H1 (cell line): ENCODE results near the gene HSPA1L. TPM values are rescaled to one million over a fixed set of nuclear protein-coding genes. Genes with fewer than 3 reads are reported as not detected.
A peak's percentile ranks its signal among the peaks of the same experiment; 100 is the strongest.

Experiments
- BACH1 ChIP-seq: IDR thresholded peaks from 2 replicates; pipeline ENCODE4 v1.6.1; 2012; ENCODE audit warnings: low read length, improper control_type of control experiment
- CBX8 ChIP-seq: fragments of 300-800, 300-1000 bp; sonication (generic); IDR thresholded peaks from 2 replicates; pipeline ENCODE4 v1.7.1; 2016; ENCODE audit warnings: low read depth, low read length, borderline replicate concordance
- CREB1 ChIP-seq: IDR thresholded peaks from 2 replicates; pipeline ENCODE4 v1.6.1; 2012; ENCODE audit warnings: inconsistent platforms
- CTBP2 ChIP-seq: IDR thresholded peaks from 2 replicates; pipeline ENCODE4 v1.7.0; 2011; ENCODE audit warnings: borderline replicate concordance, mild to moderate bottlenecking, moderate library complexity, mixed read lengths, low read length; ENCODE audit not compliant: insufficient read depth, insufficient read length
- E2F6 ChIP-seq: IDR thresholded peaks from 2 replicates; pipeline ENCODE4 v1.6.1; 2012; ENCODE audit warnings: inconsistent platforms
- EGR1 ChIP-seq: IDR thresholded peaks from 2 replicates; pipeline ENCODE4 v1.6.1; 2011; ENCODE audit warnings: low read depth, low read length, borderline replicate concordance
- EZH2 ChIP-seq: fragments of 200-600 bp; sonication (generic); IDR thresholded peaks from 2 replicates; pipeline ENCODE4 v1.7.1; 2012; ENCODE audit warnings: low read depth, mild to moderate bottlenecking, moderate library complexity, low read length, inconsistent platforms; ENCODE audit not compliant: severe bottlenecking
- FOSL1 ChIP-seq: IDR thresholded peaks from 2 replicates; pipeline ENCODE4 v1.6.1; 2011; ENCODE audit warnings: mild to moderate bottlenecking, low read depth, low read length, moderate library complexity; ENCODE audit not compliant: insufficient read depth
- JUN ChIP-seq: IDR thresholded peaks from 2 replicates; pipeline ENCODE4 v1.6.1; 2011; ENCODE audit warnings: low read depth, mild to moderate bottlenecking, improper control_type of control experiment, low read length
- JUND ChIP-seq: IDR thresholded peaks from 2 replicates; pipeline ENCODE4 v1.6.1; 2011; ENCODE audit warnings: mild to moderate bottlenecking, improper control_type of control experiment, low read length
- KDM1A ChIP-seq: fragments of 200-600, 300-600 bp; sonication (generic); IDR thresholded peaks from 2 replicates; pipeline ENCODE4 v1.7.1; 2016; ENCODE audit warnings: mild to moderate bottlenecking, low read length, borderline replicate concordance
- KDM5A ChIP-seq: fragments of 200-600 bp; IDR thresholded peaks from 2 replicates; pipeline ENCODE4 v1.7.1; 2012; ENCODE audit warnings: mild to moderate bottlenecking, low read length, inconsistent platforms, mixed read lengths
- RAD21 ChIP-seq, 2 experiments: IDR thresholded peaks in 1 of 2; conservative IDR thresholded peaks in 1 of 2; 2 replicates each; pipeline ENCODE4 v1.6.1; 2011; ENCODE audit warnings: low read depth in 2 of 2, low read length in 2 of 2, improper control_type of control experiment in 1 of 2, inconsistent platforms in 1 of 2, mild to moderate bottlenecking in 1 of 2, moderate library complexity in 1 of 2
- RFX5 ChIP-seq: IDR thresholded peaks from 2 replicates; pipeline ENCODE4 v1.6.1; 2011; ENCODE audit warnings: low read depth, low read length, improper control_type of control experiment, borderline replicate concordance
- RNF2 ChIP-seq: fragments of 200-900, 300-1000 bp; sonication (generic); IDR thresholded peaks from 2 replicates; pipeline ENCODE4 v1.7.1; 2016; ENCODE audit warnings: borderline replicate concordance, low read depth, mild to moderate bottlenecking, antibody characterized with exemption, low read length; ENCODE audit not compliant: poor library complexity, severe bottlenecking; ENCODE audit errors: missing control alignments
- SIX5 ChIP-seq: IDR thresholded peaks from 2 replicates; pipeline ENCODE4 v1.6.1; 2011; ENCODE audit warnings: mild to moderate bottlenecking, low read depth, low read length
- SP1 ChIP-seq: IDR thresholded peaks from 2 replicates; pipeline ENCODE4 v1.6.1; 2011; ENCODE audit warnings: low read depth, low read length
- TCF12 ChIP-seq: IDR thresholded peaks from 2 replicates; pipeline ENCODE4 v1.6.1; 2011; ENCODE audit warnings: low read depth, mild to moderate bottlenecking, low read length
- ZNF274 ChIP-seq: IDR thresholded peaks from 2 replicates; pipeline ENCODE4 v1.7.0; 2012; ENCODE audit warnings: low read length, borderline replicate concordance; ENCODE audit errors: extremely low read depth
- polyA plus RNA-seq, 7 experiments: library from polyadenylated mRNA; depleted of rRNA in 3 of 7; stranded (reverse) in 5 of 7; unstranded in 2 of 7; fragments of >200 nt in 5 of 7; fragments of 200-250 nt in 2 of 7; gene quantifications; 1 replicate in 5 of 7; 2 replicates in 1 of 7; 4 replicates in 1 of 7; pipeline versions ENCODE4 v1.2.1 to v1.2.3, GENCODE V29; 2011 to 2013; ENCODE audit warnings: missing spikeins in 2 of 7, mixed read lengths in 2 of 7
- total RNA-seq: library from RNA; stranded (reverse); fragmentation: NEBNext Ultra II Directional; extraction: Animal tissue kit (Norgen Biotek cat#: 25700); gene quantifications from 2 replicates; pipeline ENCODE4 v1.2.1, GENCODE V29; 2021

Gene HSPA1L
- total and polyA plus RNA-seq, 2 of the 8 experiments (the other 6 are each of a cell fraction or from before 2014, with no cell fraction given): 1.00 to 1.9 TPM

GRCh38 chr6:31862344-31863235 is 47.5 kb upstream of the HSPA1L start, which contains the start of gene NEU1 (continued):
- TF ChIP-seq E2F6 (peak; percentile 78), EZH2 (no peak), FOSL1 (no peak), RAD21 (IDR thresholded peaks at IDR 0.05 in 1 of 2, conservative IDR thresholded peaks at IDR 0.05 in 1 of 2; ENCODE audit: low read depth in 2 of 2, low read length in 2 of 2) (no peak), CREB1 (peak; percentile 74), RFX5 (no peak), JUN (no peak), SP1 (peak; percentile 89), JUND (peak; percentile 53), CTBP2 (no peak), CBX8 (no peak), TCF12 (no peak), KDM5A (no peak), SIX5 (no peak), EGR1 (no peak), BACH1 (no peak), RNF2 (no peak), ZNF274 (no peak), KDM1A (no peak)
